K562 (cell line): ENCODE data around the gene ENPP5. TPM values are rescaled to one million over a fixed set of nuclear protein-coding genes. Genes with fewer than 3 reads are reported as not detected.

Experiments used
- ATAC-seq: fragments of 200-7000 bp; cut with Tn5 transposase; 3 replicates; pipeline ENCODE4 v1.9.1; 2020; ENCODE audit warnings: moderate library complexity
- BruUV-seq: library from RNA; stranded (reverse); fragments of 400-500 nt; replicated peaks from 2 replicates; lab custom pipeline; 2021; lab: Mats Ljungman, UMichigan
- CTCF ChIA-PET: fragments of 300-600 bp; formaldehyde crosslinking; extraction: SDS; loops from one replicate; lab custom pipeline; 2021; ENCODE audit warnings: low intra/inter-chr PET ratio; lab: Yijun Ruan, JAX
- POLR2A ChIA-PET: fragments of 300-600, 350-650 bp; sonication (Branson Sonifier 250); formaldehyde crosslinking; extraction: SDS; loops from one replicate; lab custom pipeline; 2021; ENCODE audit warnings: antibody characterized with exemption, inconsistent platforms; lab: Yijun Ruan, JAX
- DNase-seq, 4 experiments: peaks; one replicate each; pipeline versions ENCODE4 v3.0.0 to v3.0.0-alpha.2; 2011 to 2018; ENCODE audit warnings: low spot score in 3 of 4, mixed read lengths in 3 of 4; ENCODE audit errors: extremely low read depth in 1 of 4
- FAIRE-seq: peaks from 2 replicates; lab custom pipeline; 2011; peaks lifted over from hg19 to GRCh38; lab: Jason Lieb, UNC
- H2AFZ ChIP-seq: 2 replicates; pipeline ENCODE4 v1.6.0; 2011; ENCODE audit warnings: low read depth, low read length, control low read depth, inconsistent platforms
- H3K27ac ChIP-seq: fragments of 200-600 bp; 3 replicates; pipeline ENCODE4 v1.8.0; 2011; ENCODE audit warnings: low read depth, mild to moderate bottlenecking, control low read depth, inconsistent platforms, low read length, moderate library complexity, mixed read lengths; ENCODE audit errors: extremely low read depth
- H3K27me3 ChIP-seq, 2 experiments: fragments of 300-600 bp in 1 of 2; 2 replicates in 1 of 2; 3 replicates in 1 of 2; pipeline versions ENCODE4 v1.6.0 to v1.8.0; 2011; ENCODE audit warnings: inconsistent platforms in 2 of 2, low read length in 2 of 2, mild to moderate bottlenecking in 1 of 2, mixed read lengths in 1 of 2, moderate library complexity in 1 of 2; ENCODE audit not compliant: control insufficient read depth in 2 of 2, insufficient read depth in 2 of 2
- H3K36me3 ChIP-seq: fragments of 300-600 bp; 3 replicates; pipeline ENCODE4 v1.8.0; 2011; ENCODE audit warnings: mild to moderate bottlenecking, low read length, inconsistent platforms; ENCODE audit not compliant: control insufficient read depth, insufficient read depth
- H3K4me1 ChIP-seq, 2 experiments: fragments of 200-600 bp in 1 of 2; replicated peaks in 1 of 2; 2 replicates in 1 of 2; 3 replicates in 1 of 2; pipeline versions ENCODE4 v1.5.1 to v1.8.0; 2011; ENCODE audit warnings: inconsistent platforms in 2 of 2, low read length in 2 of 2, mild to moderate bottlenecking in 1 of 2, mixed read lengths in 1 of 2, moderate library complexity in 1 of 2; ENCODE audit not compliant: control insufficient read depth in 2 of 2, insufficient read depth in 2 of 2
- H3K4me2 ChIP-seq: 2 replicates; pipeline ENCODE4 v1.6.1; 2011; ENCODE audit warnings: low read length, control low read depth, inconsistent platforms, mixed read lengths; ENCODE audit not compliant: insufficient read depth
- H3K4me3 ChIP-seq: fragments of 200-600 bp; sonication (generic), shearing (Covaris generic); 2 replicates; pipeline ENCODE4 v1.5.1; 2016; ENCODE audit warnings: control low read depth, inconsistent platforms
- H3K79me2 ChIP-seq: fragments of 200-600 bp; 3 replicates; pipeline ENCODE4 v1.8.0; 2011; ENCODE audit warnings: low read length, inconsistent platforms; ENCODE audit not compliant: control insufficient read depth, insufficient read depth
- H3K9ac ChIP-seq, 2 experiments: 2 replicates each; pipeline versions ENCODE4 v1.6.0 to v1.6.1; 2011; ENCODE audit warnings: low read depth in 2 of 2, low read length in 2 of 2, control low read depth in 1 of 2, inconsistent platforms in 1 of 2, mild to moderate bottlenecking in 1 of 2, mixed read lengths in 1 of 2; ENCODE audit not compliant: insufficient read depth in 1 of 2
- H3K9me1 ChIP-seq: one replicate; pipeline ENCODE4 v1.6.0; 2011; ENCODE audit warnings: inconsistent platforms, mild to moderate bottlenecking, low read length, moderate library complexity; ENCODE audit not compliant: control insufficient read depth, insufficient read depth
- H3K9me3 ChIP-seq: replicated peaks from 2 replicates; pipeline ENCODE4 v1.5.1; 2011; ENCODE audit warnings: low read depth, low read length, inconsistent platforms; ENCODE audit not compliant: control insufficient read depth, insufficient read depth
- H4K20me1 ChIP-seq: replicated peaks from 2 replicates; pipeline ENCODE4 v1.6.1; 2011; ENCODE audit warnings: low read length, inconsistent platforms, mixed read lengths; ENCODE audit not compliant: control insufficient read depth, insufficient read depth
- CBX3 ChIP-seq, 2 experiments: IDR thresholded peaks; 1 replicate in 1 of 2; 2 replicates in 1 of 2; pipeline ENCODE4 v1.6.1; 2012; ENCODE audit warnings: inconsistent platforms in 2 of 2, low read length in 2 of 2, borderline replicate concordance in 1 of 2, control low read depth in 1 of 2
- EZH2 ChIP-seq: IDR thresholded peaks from 2 replicates; pipeline ENCODE4 v1.6.1; 2012; ENCODE audit warnings: low read depth, mild to moderate bottlenecking, inconsistent platforms, low read length, borderline replicate concordance
- FOS ChIP-seq: IDR thresholded peaks from 3 replicates; pipeline ENCODE4 v1.6.1; 2011; ENCODE audit not compliant: insufficient read length; ENCODE audit errors: extremely low read depth
- FUS ChIP-seq: fragments of 200-400 bp; formaldehyde crosslinking; optimal IDR thresholded peaks from 2 replicates; pipeline ENCODE3; 2017; ENCODE audit warnings: low read depth, low read length
- HDGF ChIP-seq: fragments of 450-650 bp; IDR thresholded peaks from 2 replicates; pipeline ENCODE4 v1.6.1; 2016
- IRF9 ChIP-seq: fragments of 450-650 bp; IDR thresholded peaks from 2 replicates; pipeline ENCODE4 v1.6.1; 2016; ENCODE audit warnings: missing biosample characterization, missing genetic modification characterization
- MNT ChIP-seq, 2 experiments: fragments of 450-650 bp; conservative IDR thresholded peaks; 2 replicates each; pipeline ENCODE4 v1.6.1; 2017; ENCODE audit warnings: mild to moderate bottlenecking in 2 of 2, moderate library complexity in 2 of 2
- PHB ChIP-seq: fragments of 250-450 bp; sonication (Bioruptor Pico); IDR thresholded peaks from 2 replicates; pipeline ENCODE4 v1.5.0; 2021
- RUNX1 ChIP-seq: sonication (generic); IDR thresholded peaks from 2 replicates; pipeline ENCODE4 v1.6.1; 2016; ENCODE audit warnings: antibody characterized with exemption, low read depth
- STAG1 ChIP-seq: sonication (generic); formaldehyde crosslinking; IDR thresholded peaks from 2 replicates; pipeline ENCODE4 v1.5.0; 2020; ENCODE audit warnings: missing genetic modification reagents, borderline replicate concordance
- STAT6 ChIP-seq: sonication (generic); formaldehyde crosslinking; IDR thresholded peaks from 2 replicates; pipeline ENCODE4 v1.8.1; 2023; ENCODE audit warnings: mild to moderate bottlenecking, missing genetic modification reagents
- TAF7 ChIP-seq: fragments of 450-650 bp; IDR thresholded peaks from 2 replicates; pipeline ENCODE4 v1.6.1; 2016; ENCODE audit warnings: missing genetic modification characterization, missing compliant biosample characterization
- ZFP36 ChIP-seq: fragments of 150-350 bp; IDR thresholded peaks from 2 replicates; pipeline ENCODE4 v1.6.1; 2018; ENCODE audit warnings: low read length, low read depth; ENCODE audit not compliant: partially characterized antibody
- ZNF316 ChIP-seq: fragments of 450-650 bp; IDR thresholded peaks from 2 replicates; pipeline ENCODE4 v1.6.1; 2016
- ZNF384 ChIP-seq: IDR thresholded peaks from 2 replicates; pipeline ENCODE4 v1.6.1; 2012; ENCODE audit warnings: low read depth, low read length, improper control_type of control experiment
- WGBS: fragments of 100-300 bp; shearing (Covaris generic); methylation state at CpG from one replicate; pipeline ENCODE4 v1.1.6; 2016; ENCODE audit warnings: low coverage, mixed read lengths; ENCODE audit not compliant: insufficient coverage; ENCODE audit errors: missing lambda C conversion rate; 5-methylcytosine and 5-hydroxymethylcytosine counted together
- in situ Hi-C: fragments of 300-500 bp; cut with MboI; formaldehyde crosslinking; loops from 4 replicates; pipeline ENCODE4 v1.15.0; 2018; ENCODE audit warnings: inconsistent platforms, mixed read lengths
- intact Hi-C: fragments of 100-400 bp; cut with micrococcal nuclease; formaldehyde crosslinking; loops from 2 replicates; pipeline ENCODE4 v1.14.2; 2022
- polyA plus RNA-seq, 8 experiments: library from polyadenylated mRNA; depleted of rRNA in 4 of 8; stranded (reverse) in 5 of 8; unstranded in 3 of 8; fragments of >200 nt; fragmentation: Nextera tagmentation in 2 of 8; fragmentation: Illumina TruSeq in 1 of 8; extraction: Ambion mirVana in 2 of 8; extraction: Trizol in 1 of 8; gene quantifications; 2 replicates each; pipeline versions ENCODE4 v1.2.1 to v1.2.3, GENCODE V29; 2011 to 2014; ENCODE audit warnings: inconsistent platforms in 1 of 8, missing spikeins in 1 of 8
- total RNA-seq, 7 experiments: library from RNA; depleted of rRNA in 6 of 7; stranded (reverse); fragments of >200 nt in 6 of 7; fragmentation: Illumina TruSeq in 2 of 7; extraction: Trizol in 2 of 7; gene quantifications; 2 replicates each; pipeline versions ENCODE4 v1.2.1 to v1.2.3, GENCODE V29; 2011 to 2021; ENCODE audit warnings: low replicate concordance in 1 of 7
- TF ChIP-seq, protein P1 (sequence below): fragments of 450-650 bp; IDR thresholded peaks from 2 replicates; pipeline ENCODE4 v1.6.1; 2014; ENCODE audit warnings: low read depth, mild to moderate bottlenecking, moderate library complexity, borderline replicate concordance

The ENPP5 gene
- total and polyA plus RNA-seq, 9 of the 15 experiments (the other 6 are each of a cell fraction or from before 2014, with no cell fraction given) = not detected

- TF ChIP-seq ZNF316 (no peak), EZH2 (no peak)
Measured at GRCh38 chr6:46175976-46176375, 5.2 kb upstream of the ENPP5 start (continued).

GRCh38 chr6:46175446-46175845 lies 4.7 kb upstream of the ENPP5 start:
- Histone ChIP-seq H3K27me3 (peaks cover under 1 to 3% of the 10 kb centered on the region in 2 experiments; a peak in 1 of 5 replicates), H3K79me2 (no peaks in the 10 kb centered on the region), H3K36me3 (no peaks in the 10 kb centered on the region), H3K9ac (no peak overlapping the region), H3K27ac (no peak overlapping the region), H3K4me3 (no peak overlapping the region), H3K9me3 (no peaks in the 10 kb centered on the region), H3K9me1 (no peaks in the 10 kb centered on the region), H4K20me1 (no peaks in the 10 kb centered on the region), H3K4me1 (peaks cover 0 to 5% of the 10 kb centered on the region in 2 experiments; a peak in 2 of 5 replicates), H2AFZ (no peak overlapping the region), H3K4me2 (no peak overlapping the region)
- ATAC-seq (no peak), DNase-seq (no peak), FAIRE-seq (no peak)
- intact Hi-C loops (no loop called here), in situ Hi-C loops (no loop called here)
- no TSS peak for BruUV-seq
- WGBS = 0% methylated on average over 4 of the region's 4 CpGs
- POLR2A ChIA-PET = interaction anchor here (1.1 kb wide), 1 partner anchor 27 kb away, joined by 4 read pairs; no protein-coding TSS in a partner anchor
- CTCF ChIA-PET = no interaction called here
- TF ChIP-seq ZFP36 = no peak
- TF ChIP-seq HDGF = no peak
- TF ChIP-seq STAG1 (CRISPR knock-in tag) = no peak
- no peak for TF ChIP-seq FOS
- no peak for TF ChIP-seq MNT (conservative IDR thresholded peaks at IDR 0.05)
- TF ChIP-seq STAT6 (CRISPR knock-in tag) = no peak
- TF ChIP-seq, protein P1, sequence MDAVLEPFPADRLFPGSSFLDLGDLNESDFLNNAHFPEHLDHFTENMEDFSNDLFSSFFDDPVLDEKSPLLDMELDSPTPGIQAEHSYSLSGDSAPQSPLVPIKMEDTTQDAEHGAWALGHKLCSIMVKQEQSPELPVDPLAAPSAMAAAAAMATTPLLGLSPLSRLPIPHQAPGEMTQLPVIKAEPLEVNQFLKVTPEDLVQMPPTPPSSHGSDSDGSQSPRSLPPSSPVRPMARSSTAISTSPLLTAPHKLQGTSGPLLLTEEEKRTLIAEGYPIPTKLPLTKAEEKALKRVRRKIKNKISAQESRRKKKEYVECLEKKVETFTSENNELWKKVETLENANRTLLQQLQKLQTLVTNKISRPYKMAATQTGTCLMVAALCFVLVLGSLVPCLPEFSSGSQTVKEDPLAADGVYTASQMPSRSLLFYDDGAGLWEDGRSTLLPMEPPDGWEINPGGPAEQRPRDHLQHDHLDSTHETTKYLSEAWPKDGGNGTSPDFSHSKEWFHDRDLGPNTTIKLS = no peak
- TF ChIP-seq TAF7 (tag) = no peak
- TF ChIP-seq CBX3 (IDR thresholded peaks at IDR 0.05; ENCODE audit: borderline replicate concordance in 1 of 2, low read length in 2 of 2) = no peak
- TF ChIP-seq RUNX1 = no peak
- no peak for TF ChIP-seq FUS
- TF ChIP-seq ZNF384 = no peak
- TF ChIP-seq PHB (CRISPR knock-in tag) = no peak
- no peak for TF ChIP-seq IRF9 (tag)
